ENCODE results near the gene ABCG2. TPM values are rescaled to one million over a fixed set of nuclear protein-coding genes. Genes with fewer than 3 reads are reported as not detected.
"Not testable (repeated sequence)": the region's sequence is repeated elsewhere in the genome, so short reads cannot be mapped to it uniquely, and the experiment has no call there.

ABCG2 gene
- total RNA-seq, 2 donors from 2014 or later: 1.4 to 1.6 TPM

DNA sequence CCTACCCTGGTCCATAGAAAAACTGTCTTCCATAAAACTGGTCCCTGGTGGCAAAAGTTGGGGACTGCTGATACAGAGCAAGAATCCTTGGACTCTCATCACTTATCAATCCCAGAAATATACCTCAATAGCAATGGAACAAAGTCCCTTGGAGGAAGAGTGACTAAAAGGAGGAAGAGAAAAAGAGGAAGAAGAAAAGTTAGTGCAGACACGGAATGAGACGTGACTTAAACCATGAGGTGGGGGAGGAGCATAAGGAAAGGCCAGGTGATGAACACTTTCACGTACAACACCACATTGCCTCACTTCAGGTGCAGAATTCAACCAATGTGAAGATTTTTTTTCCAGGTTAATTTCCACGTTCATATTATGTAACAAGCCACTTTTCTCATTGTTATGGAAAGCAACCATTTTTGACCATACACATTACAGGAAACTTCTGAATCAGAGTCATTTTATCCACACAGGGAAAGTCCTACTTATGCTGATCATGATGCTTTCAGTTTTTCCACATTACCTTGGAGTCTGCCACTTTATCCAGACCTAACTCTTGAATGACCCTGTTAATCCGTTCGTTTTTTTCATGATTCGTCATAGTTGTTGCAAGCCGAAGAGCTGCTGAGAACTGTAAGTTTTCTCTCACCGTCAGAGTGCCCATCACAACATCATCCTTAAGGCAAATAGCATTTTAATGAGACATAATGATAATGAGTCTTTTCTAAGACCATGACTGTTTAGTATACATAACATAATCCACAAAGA, 27.7 kb downstream of the ABCG2 start:
- ATAC-seq (no peak), DNase-seq (no peak)
- intact Hi-C loops (cut with DNase I): no loop called here

DNA sequence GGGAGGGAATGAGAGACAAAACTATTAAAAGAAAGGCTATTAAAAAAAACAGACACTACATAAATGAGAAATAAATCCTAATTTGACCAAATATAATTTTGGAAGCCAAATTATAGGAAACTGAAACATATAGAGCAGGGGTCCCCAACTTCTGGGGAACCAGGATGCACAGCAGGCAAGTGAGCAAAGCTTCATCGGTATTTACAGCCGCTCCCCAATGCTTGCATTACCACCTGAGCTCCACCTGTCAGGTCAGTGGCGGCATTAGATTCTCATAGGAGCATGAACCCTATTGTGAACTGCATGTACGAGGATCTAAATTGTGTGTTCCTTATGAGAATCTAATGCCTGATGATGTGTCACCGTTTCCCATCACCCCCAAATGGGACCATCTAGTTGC, 28.4 kb downstream of the ABCG2 start:
- DNase-seq (no peak), ATAC-seq (no peak)
- intact Hi-C loops (cut with DNase I): no loop called here

DNA sequence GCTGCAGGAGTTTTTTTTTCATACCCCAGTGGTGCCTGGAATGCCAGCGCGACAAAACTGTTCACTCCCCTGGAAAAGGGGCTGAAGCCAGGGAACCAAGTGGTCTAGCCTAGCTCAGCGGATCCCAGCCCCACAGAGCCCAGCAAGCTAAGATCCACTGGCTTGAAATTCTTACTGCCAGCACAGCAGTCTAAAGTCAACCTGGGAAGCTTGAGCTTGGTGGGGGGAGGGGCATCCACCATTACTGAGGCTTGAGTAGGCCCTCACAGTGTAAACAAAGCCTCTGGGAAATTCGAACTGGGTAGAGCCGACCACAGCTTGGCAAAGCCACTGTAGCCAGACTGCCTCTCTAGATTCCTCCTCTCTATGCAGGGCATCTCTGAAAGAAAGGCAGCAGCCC, 36.2 kb downstream of the ABCG2 start:
- DNase-seq; intact Hi-C loops (cut with DNase I); ATAC-seq: not testable (repeated sequence)

DNA sequence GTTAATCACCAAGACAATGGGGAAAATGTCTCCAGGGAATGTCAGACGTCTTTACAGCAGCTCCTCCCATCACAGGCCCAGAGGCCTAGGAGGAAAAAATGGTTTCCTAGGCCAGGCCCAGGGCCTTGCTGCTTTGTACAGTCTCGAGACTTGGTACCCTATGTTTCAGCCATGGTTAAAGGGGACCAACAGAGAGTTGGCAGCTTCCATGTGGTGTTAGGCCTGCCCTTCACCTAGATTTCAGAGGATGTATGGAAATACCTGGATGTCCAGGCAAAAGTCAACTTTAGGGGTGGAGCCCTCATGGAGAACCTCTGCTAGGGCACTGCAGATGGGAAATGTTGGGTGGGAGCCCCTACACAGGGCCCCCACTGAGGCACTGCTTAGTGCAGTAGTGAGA, 38.5 kb downstream of the ABCG2 start:
- ATAC-seq (no peak), DNase-seq (no peak)
- intact Hi-C loops (cut with DNase I): no loop called here

DNA sequence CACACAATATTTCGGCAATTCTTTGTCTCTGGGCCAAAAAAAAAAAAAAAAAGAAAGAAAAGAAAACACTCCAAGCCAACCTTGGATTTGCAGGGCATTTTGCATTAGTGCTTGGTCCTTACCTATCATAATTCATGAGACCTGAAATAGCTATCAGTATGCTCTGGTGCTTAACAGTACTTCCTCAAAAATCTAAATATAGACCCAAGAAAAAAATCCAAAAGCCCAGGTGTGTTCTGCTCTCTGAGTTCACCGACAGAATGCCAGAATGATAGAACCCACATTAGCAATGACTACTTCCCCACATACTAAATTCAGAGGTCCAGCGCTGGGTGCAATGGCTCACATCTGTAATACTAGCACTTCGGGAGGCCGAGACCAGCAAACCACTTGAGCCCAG, 42.9 kb downstream of the ABCG2 start:
- DNase-seq (no peak), ATAC-seq (no peak)
- intact Hi-C loops (cut with DNase I): no loop called here

DNA sequence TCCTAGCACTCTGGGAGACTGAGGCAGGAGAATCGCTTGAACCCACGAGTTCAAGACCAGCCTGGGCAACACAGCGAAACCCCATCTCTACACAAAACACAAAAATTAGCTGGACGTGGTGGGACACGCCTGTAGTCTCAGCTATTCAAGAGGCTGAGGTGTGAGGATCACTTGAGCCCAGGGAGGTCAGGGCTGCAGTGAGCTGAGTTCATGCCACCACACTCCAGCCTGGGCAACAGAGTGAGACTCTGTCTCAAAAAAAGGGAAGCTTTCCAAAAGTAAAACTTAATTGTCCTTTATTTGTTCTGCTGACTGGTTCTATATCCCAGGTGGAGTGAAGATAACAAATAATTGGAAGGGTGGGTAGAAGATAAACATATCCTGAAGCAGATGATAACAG, 45.6 kb downstream of the ABCG2 start:
- DNase-seq (no peak), ATAC-seq (no peak)
- intact Hi-C loops (cut with DNase I): no loop called here

DNA sequence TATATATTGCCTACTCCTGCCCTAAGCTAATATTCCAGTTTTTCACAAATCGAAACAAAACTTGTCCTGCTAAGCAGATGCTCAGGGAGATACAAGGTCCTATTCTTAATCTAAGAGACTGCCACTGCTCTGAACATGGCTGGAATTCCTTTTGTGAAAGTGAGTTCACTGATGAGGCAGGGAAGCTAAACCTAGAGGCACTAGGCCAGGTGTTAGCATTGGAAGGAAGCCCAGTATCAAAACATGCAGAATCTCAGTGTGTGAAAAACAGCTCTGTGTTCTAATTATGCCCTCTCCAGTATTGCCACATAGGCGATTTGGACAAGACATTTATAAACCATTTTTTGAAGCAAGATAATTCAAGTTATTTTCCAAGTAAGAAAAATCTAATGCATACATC, 47.6 kb downstream of the ABCG2 start:
- ATAC-seq (no peak), DNase-seq (no peak)
- intact Hi-C loops (cut with DNase I): no loop called here

DNA sequence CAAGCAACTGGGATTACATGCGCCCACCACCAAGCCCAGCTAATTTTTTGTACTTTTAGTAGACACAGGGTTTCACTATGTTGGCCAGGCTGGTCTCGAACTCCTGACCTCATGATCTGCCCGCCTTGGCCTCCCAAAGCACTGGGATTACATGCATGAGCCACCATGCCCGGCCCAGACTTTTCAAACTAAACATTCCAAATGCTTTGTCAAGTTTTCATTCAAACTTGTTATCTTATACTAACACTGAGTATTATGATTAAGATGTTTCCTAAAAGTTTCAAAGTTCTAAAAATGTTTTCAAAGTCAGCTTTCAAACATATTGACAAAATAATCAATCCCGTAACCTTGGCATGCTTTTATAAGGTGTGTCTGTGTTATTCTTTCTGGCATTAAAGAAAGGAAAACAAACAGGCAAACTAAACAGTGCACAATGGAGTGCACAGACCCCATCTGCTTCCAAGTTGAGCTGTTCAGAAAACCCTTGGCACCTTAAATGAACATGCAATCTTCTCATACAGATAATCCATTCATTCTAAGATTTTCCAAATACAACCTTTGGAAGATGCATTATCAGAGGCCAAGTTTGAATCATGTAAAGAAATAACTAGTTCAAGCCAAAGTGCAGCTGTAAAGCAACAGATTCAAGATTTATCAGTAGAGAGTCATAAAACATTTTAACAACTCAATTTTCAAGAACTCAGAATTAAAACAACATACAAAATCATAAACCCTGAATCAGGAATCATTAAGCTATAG, 49.1 kb downstream of the ABCG2 start:
- intact Hi-C loops (cut with DNase I): no loop called here
- DNase-seq (no peak), ATAC-seq (no peak)

DNA sequence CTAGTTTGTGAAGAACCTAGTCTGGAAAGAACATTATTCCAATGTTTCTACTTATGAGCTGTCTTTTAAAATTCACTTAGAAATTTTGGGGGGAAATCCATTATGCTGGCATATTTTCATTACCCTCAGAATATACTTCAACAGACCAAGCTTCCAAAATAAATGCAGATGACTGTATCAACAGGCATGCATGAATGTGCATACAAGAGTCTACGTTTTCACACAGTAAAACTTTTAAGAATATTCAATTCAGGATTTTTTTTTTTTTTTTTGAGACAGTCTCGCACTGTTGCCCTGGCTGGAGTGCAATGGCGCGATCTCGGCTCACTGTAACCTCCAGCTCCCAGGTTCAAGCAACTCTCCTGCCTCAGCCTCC, 49.7 kb downstream of the ABCG2 start:
- ATAC-seq (no peak), DNase-seq (no peak)
- intact Hi-C loops (cut with DNase I): no loop called here

DNA sequence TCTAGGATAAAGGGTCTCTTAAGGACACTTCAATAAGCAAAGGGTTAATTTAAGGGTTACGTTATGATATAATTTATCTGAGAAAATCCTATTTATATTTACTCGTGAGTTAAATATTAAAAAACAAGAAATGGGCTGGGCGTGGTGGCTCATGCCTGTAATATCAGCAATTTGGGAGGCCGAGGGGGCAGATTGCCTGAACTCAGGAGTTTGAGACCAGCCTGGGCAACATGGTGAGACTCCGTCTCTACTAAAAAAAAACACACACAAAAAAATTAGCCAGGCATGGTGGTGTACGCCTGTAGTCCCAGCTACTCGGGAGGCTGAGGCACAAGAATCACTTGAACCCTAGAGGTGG, 50.4 kb downstream of the ABCG2 start:
- DNase-seq; intact Hi-C loops (cut with DNase I): not testable (repeated sequence)

DNA sequence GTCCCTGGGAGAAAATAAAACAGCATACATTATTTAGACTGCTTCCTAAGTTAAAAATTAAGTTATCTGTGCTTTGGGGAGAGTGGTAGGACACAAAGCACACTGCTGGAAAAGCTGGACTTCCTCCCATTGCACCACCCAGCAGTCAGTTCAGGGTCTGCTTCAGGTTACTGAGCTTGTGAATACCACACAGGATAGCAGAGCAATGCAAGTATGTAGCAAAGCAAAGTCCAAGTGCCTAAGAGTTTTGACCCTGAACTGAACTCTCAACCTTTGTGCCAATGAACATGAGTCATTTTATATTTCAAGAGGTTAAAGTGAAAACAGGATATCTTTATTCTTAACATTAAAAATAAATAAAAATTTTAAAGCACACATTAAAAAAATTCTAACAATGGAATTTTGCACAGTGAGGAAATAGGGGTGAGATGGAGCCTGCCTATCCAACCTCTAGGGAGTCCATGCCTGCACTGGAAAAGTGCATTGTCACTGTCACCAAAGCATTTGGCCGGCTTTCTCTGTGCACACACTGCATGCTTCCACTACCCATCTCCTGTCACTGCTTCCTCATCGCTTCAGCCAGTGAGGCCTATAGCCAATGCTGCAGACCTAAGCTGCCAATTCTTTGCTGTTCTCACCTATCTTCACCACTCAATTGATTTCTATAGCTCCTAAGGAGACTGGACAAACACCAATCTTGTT, 50.9 kb downstream of the ABCG2 start:
- peak in 1 of 2 donors; percentile 37 for ATAC-seq
- intact Hi-C loops (cut with DNase I): no loop called here

More for the DNA sequence above, 50.4 kb downstream of the ABCG2 start:
- not testable (repeated sequence) for ATAC-seq

DNA sequence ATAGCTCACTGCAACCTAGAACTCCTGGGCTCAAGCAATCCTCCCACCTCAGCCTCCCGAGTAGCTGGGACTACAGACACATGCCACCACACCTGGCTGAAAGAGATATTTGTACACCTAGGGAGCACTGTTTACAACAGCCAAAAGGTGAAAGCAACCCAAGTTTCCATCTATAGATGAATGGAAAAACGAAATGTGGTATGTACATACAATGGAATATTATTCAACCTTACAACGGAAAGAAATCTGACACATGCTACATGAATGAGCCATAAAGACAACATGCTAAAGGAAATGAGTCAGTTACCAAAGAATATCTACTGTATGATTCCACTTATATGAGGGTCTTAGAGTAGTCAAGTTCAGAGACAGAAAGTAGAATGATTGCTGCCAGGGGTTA, 52.2 kb downstream of the ABCG2 start:
- DNase-seq: no peak
- intact Hi-C loops (cut with DNase I): no loop called here
- no peak for ATAC-seq

More for the DNA sequence above, 50.9 kb downstream of the ABCG2 start:
- DNase-seq: no peak

DNA sequence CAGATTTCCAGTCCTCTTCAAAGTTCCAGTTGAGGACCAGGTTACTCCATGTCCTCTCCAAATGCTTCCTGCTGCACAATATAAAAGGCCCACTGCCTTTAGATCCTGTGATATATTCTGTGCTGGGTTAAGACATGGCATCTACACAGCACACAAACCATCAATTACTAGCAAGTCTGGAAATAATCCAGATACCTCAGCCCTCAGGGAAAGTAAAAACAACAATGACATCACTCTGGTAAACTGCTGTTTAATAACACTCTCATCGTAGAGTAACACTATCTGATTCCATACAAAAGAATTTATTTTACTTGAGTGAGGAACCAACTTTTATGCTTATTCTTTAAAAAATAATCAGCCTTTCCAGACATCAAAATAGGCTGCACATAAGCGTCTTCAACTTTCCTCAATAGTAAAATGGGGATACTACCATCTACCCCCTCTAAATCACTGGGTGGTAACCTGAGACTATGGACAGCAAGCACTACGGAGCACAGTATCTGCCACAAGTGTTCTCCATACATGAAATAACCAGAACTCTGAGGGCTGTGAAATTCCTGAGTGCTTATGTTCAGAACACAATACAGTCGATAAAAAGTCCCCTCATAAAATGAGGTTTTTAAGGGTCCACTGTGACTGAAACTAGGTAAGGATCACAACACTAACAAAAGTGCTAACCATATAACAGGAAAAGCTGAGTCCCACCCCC, 53.4 kb downstream of the ABCG2 start:
- ATAC-seq (no peak), DNase-seq (no peak)
- intact Hi-C loops (cut with DNase I): no loop called here

DNA sequence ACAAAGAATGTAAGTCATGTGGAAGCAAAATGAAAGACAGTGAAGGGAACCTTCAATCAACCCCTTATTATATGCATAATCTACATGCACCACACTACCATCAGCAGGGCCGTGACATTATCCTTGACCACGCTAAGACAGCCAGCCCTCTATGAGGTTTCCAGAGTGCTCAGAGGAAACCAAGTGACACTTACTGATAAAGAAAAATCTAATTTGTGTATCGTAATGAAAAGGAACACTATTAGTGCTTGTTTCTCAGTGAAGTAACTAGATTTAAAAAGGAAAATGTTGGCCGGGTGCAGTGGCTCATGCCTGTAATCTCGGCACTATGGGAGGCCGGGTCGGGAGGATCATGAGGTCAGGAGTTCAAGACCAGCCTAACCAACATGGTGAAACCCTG, 56.4 kb downstream of the ABCG2 start:
- DNase-seq: no peak
- no peak for ATAC-seq
- intact Hi-C loops (cut with DNase I): no loop called here

DNA sequence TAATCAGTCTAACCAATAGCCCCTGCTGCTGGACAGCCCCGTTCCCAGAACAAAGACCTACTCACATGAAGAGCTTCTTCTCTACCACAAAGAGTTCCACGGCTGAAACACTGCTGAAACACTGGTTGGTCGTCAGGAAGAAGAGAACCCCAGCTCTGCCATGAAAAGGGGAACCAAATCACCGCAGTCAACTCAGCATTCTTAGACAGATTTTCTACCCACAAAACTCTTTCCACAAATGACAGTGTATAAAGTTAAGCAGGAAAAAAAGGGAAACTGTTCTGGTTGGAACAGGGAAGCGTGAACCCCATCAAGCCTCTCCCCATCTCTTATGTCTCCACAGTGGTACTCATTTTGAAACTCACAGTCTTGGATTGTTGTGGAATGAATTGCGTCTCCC, 57.3 kb downstream of the ABCG2 start:
- intact Hi-C loops (cut with DNase I): no loop called here
- DNase-seq (no peak), ATAC-seq (peak; percentile 63 to 70)

DNA sequence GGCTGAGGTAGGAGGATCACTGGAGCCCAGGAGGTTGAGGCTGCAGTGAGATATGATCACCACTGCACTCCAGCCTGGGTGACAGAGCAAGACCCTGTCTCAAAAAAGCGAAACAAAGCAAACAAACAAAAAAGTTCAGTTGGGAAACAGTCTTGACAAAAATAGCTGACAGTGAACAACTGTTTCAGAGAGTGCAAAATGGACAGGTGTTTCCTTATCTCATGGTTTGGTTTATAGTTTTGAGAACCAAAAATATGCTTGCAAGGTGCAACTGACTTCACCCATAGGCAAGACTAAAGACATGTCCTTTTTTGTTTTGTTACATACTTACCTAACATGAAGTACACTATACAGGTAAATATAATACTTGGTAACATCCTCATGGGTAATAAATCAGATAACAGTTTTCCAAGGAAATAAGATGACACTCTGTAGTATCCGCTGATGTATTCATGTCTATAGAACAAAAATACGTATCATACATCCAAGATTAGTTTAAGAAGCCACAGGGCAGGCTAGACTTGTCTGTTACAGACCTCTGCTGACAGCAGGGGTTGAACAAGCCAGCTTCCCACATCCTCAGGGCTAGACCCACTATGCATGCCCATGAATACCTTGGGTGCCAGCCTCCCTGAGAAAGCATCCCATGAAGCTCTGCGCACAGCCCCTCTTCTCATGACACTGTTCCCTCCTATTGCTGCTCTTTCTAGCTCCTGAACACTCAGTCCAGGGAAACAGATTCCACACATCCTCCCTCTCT, 59.3 kb downstream of the ABCG2 start:
- DNase-seq: no peak
- no peak for ATAC-seq
- intact Hi-C loops (cut with DNase I): loop anchor here in 1 of 2 donors (10.0 kb wide), 1 partner anchor 66 kb away; no protein-coding TSS in a partner anchor

DNA sequence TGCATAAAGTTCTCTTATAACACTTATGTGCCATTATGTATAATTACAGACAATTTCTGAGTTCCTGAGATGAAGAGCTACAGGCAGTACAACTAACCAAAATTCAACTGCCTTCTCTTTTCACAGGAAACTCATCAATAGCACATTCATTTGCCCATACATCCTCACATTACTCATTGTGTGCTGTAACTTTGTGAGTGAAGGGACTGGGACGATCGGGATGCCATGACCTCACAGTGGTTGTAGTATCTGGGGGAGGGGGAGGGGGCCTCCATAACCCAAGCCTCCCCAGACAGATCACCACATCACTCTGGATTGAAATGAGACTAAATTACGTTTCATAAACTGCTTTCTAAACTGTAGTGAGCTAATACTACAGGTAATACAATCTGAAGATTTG, 60.7 kb downstream of the ABCG2 start:
- ATAC-seq (no peak), DNase-seq (no peak)
- intact Hi-C loops (cut with DNase I): loop anchor here in 1 of 2 donors (10.0 kb wide), 1 partner anchor 67 kb away; no protein-coding TSS in a partner anchor

DNA sequence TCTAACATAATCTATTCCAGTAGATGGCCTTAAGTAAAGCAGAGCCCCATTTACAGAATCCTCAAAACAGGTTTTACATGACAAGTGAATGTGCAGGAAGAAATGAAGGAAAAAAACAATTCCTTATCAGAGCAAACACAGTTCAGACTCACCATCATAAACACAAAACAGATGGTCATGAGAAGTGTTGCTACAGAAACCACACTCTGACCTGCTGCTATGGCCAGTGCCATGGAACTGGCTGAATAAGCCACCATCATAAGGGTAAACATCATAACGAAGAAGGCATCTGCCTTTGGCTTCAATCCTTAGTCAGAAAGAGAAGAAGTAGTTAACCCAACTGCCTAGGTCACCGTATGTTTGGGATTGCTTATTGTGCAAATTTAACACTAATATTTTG, 61.1 kb downstream of the ABCG2 start:
- ATAC-seq: no peak
- intact Hi-C loops (cut with DNase I): loop anchor here in 1 of 2 donors (10.0 kb wide), 1 partner anchor 68 kb away; no protein-coding TSS in a partner anchor
- DNase-seq: no peak

DNA sequence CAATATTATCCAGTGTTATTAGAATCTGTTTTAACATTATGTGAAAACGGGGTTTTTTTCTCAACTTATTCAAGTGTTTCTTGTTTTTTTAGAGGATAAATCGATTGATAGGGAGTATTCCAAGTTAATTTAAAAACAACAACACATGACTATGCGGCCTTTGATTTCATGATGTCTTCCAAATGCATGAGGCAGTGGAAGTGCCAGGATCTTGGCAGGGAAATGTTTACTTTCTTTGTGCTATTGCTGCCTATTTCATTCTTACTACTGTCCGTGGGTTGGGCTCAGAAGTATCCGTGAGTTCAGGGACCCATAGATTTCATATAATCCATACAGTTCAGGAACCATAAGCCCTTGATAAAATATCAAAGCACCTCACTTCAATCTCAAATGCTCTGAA, 64.6 kb downstream of the ABCG2 start:
- ATAC-seq (no peak), DNase-seq (no peak)
- intact Hi-C loops (cut with DNase I): loop anchor here in 1 of 2 donors (10.0 kb wide), 1 partner anchor 71 kb away; no protein-coding TSS in a partner anchor

All from left cardiac atrium (tissue), 4 donors.